Neural crest cell (in vitro differentiated cells): ENCODE results near the gene MYO6. TPM values are rescaled to one million over a fixed set of nuclear protein-coding genes. Genes with fewer than 3 reads are reported as not detected.

Experiments used
- DNase-seq: peaks from one replicate; pipeline ENCODE4 v3.0.0; 2021; ENCODE audit warnings: low read depth, mixed read lengths, low spot score
- H3K27ac Mint-ChIP-seq: one replicate; pipeline ENCODE4 v1.8.0; 2021; ENCODE audit warnings: mild to moderate bottlenecking, mixed read lengths; ENCODE audit not compliant: unreplicated experiment
- H3K27me3 Mint-ChIP-seq: 2 replicates; pipeline ENCODE4 v1.8.0; 2021; ENCODE audit warnings: low read depth, mild to moderate bottlenecking, mixed read lengths
- H3K36me3 Mint-ChIP-seq: 2 replicates; pipeline ENCODE4 v1.8.0; 2021; ENCODE audit warnings: low read depth, mild to moderate bottlenecking, mixed read lengths
- H3K4me1 Mint-ChIP-seq: 2 replicates; pipeline ENCODE4 v1.8.0; 2021; ENCODE audit warnings: mixed read lengths
- H3K4me3 Mint-ChIP-seq: one replicate; pipeline ENCODE4 v1.8.0; 2021; ENCODE audit warnings: mild to moderate bottlenecking, mixed read lengths
- H3K9me3 Mint-ChIP-seq: 2 replicates; pipeline ENCODE4 v1.8.0; 2021; ENCODE audit warnings: mixed read lengths
- CTCF ChIP-seq: fragments of 200-600 bp; sonication (generic); conservative IDR thresholded peaks from 2 replicates; pipeline ENCODE4 v1.5.0; 2021; ENCODE audit warnings: antibody characterized with exemption, mild to moderate bottlenecking
- total RNA-seq: library from RNA; stranded (reverse); gene quantifications from 2 replicates; pipeline ENCODE4 v1.2.1, GENCODE V29; 2021

The MYO6 gene
- total RNA-seq, 1 donor from 2014 or later = 24.5 TPM

DNA sequence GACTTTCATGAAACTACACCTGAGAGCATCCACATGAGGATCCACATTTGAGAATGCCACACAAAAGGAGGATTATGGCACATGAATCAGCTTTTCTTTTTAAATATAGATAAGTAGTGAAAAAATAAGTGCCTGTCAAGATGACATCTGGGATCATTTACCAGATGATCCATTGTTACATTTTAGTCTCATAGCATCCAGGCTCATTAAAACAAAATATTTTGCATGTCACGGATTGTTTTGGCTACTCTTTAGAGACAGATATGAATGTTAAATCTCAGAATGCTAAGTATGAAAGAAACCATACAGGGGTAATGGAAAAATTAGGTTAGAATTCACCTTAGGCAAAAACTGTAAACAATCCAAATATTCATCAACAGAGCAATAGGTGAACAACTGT, 66.7 kb downstream of the MYO6 start:
- no peak for TF ChIP-seq CTCF
- H3K27me3 Mint-ChIP-seq = no peaks in the 10 kb centered on the region
- H3K36me3 Mint-ChIP-seq = peaks cover 6% of the 10 kb centered on the region
- H3K9me3 Mint-ChIP-seq = peaks cover 3% of the 10 kb centered on the region
- no peak for DNase-seq
- no peak overlapping the region for H3K27ac Mint-ChIP-seq
- H3K4me1 Mint-ChIP-seq = peaks cover 3% of the 10 kb centered on the region
- H3K4me3 Mint-ChIP-seq = no peak overlapping the region

DNA sequence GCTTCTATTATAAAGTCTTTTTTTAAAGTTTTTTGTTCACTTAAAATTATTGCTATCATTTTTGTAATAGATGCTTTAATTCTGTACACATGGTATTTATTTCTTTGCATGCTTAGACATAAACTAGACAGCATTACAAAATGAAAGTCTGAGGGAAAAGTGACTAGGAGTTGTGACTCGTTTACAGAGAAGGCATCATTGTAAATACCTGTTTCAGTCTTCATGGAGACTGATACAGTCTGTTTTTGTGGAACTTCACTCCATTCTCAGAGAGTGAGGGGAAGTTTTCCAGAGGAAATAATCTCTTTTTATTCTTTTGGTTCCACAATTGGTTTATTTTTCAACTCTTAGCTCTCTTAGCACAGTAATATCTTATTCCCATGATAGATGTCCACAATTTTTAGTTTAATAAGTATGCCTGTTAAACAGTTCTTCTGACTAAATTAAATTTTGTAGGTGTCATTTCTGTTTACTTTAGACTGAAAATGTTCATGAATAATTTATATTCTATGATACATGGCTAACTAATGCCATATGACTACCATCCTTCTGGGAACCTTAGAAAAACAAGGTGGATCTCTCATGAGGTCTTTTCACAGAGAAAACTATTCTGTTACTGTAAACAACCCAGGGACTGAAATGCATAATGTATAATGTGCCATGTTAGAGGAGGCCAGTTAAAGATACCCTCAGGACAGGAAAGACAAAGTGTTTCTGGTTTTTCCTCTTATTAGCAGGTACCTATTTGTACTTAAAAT, 69.2 kb downstream of the MYO6 start:
- no peak for TF ChIP-seq CTCF
- Mint-ChIP-seq H3K27me3 (no peaks in the 10 kb centered on the region), H3K4me1 (peaks cover 3% of the 10 kb centered on the region), H3K9me3 (no peaks in the 10 kb centered on the region), H3K27ac (no peak overlapping the region), H3K4me3 (no peak overlapping the region), H3K36me3 (peaks cover 3% of the 10 kb centered on the region)
- DNase-seq = no peak

DNA sequence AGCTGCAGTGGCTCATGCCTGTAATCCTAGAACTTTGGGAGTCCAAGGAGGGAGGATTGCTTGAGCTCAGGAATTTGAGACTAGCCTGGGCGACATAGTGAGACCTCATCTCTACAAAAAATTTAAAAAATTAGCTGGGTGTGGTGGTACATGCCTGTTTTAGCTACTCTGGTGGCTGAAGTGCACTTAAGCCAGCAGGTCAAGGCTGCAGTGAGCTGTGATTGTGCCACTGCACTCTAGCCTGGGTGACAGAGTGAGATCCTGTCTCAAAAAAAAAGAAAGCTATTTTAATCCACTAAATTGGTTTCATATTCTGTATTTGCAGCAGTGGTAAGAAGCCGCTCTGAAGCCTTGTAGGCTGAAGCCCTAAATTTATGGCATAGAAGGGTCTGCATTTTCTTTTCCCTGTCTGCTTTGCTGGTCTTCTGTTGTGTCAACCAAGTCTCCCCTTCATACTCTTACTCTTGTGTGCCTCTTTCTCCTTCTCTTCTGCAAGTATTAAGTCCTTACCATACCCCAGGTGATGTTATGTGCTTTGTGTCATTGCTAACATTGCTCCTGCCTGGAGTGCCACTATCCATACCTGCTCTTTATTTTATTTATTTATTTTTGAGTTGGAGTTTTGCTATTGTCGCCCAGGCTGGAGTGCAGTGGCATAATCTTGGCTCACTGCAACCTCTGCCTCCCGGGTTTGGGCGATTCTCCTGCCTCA, 70.9 kb downstream of the MYO6 start:
- Mint-ChIP-seq H3K27me3 (no peaks in the 10 kb centered on the region), H3K27ac (no peak overlapping the region), H3K36me3 (peaks cover 3% of the 10 kb centered on the region), H3K4me3 (no peak overlapping the region), H3K9me3 (no peaks in the 10 kb centered on the region), H3K4me1 (no peaks in the 10 kb centered on the region)
- TF ChIP-seq CTCF = no peak
- DNase-seq = no peak

GRCh38 chr6:75824160-75824559, 75.1 kb downstream of the MYO6 start:
- Mint-ChIP-seq H3K36me3 (no peaks in the 10 kb centered on the region), H3K4me1 (no peaks in the 10 kb centered on the region), H3K4me3 (no peak overlapping the region), H3K27ac (no peak overlapping the region), H3K27me3 (no peaks in the 10 kb centered on the region), H3K9me3 (no peaks in the 10 kb centered on the region)
- no peak for TF ChIP-seq CTCF
- DNase-seq = no peak

- Mint-ChIP-seq H3K4me1 (no peaks in the 10 kb centered on the region), H3K27ac (no peak overlapping the region), H3K36me3 (no peaks in the 10 kb centered on the region), H3K9me3 (no peaks in the 10 kb centered on the region), H3K4me3 (no peak overlapping the region), H3K27me3 (no peaks in the 10 kb centered on the region)
- no peak for DNase-seq
- no peak for TF ChIP-seq CTCF
Observed at GRCh38 chr6:75827163-75827562, 78.1 kb downstream of the MYO6 start.
